ENCODE data around the gene ZW10. TPM values are rescaled to one million over a fixed set of nuclear protein-coding genes. Genes with fewer than 3 reads are reported as not detected.
"Not testable (repeated sequence)": the region's sequence is repeated elsewhere in the genome, so short reads cannot be mapped to it uniquely, and the experiment has no call there.

ZW10 gene
- total RNA-seq, 2 donors from 2014 or later, result 24.1 to 26.4 TPM

DNA sequence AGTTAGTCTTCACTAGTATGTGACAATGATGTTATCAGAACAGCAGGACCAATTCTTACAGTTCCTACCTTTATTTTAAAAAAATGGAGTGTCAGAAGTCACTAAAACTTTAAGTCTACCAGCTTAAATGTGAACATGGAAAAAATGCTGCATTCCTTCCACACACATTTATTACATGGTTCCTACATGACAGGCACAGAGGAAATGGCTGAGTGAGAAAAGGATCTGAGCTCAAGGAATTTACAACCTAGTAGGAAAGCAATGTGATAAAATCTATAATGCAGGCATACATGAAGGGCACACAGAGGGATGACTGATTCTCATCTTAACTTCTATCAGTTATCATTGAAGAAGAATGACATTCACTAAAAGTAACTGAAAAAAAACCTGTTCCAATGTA lies 29.1 kb upstream of the ZW10 start:
- no peaks in the 10 kb centered on the region for H3K9me3 ChIP-seq (ENCODE audit: control insufficient read depth, low read length)
- TF ChIP-seq, protein P1, sequence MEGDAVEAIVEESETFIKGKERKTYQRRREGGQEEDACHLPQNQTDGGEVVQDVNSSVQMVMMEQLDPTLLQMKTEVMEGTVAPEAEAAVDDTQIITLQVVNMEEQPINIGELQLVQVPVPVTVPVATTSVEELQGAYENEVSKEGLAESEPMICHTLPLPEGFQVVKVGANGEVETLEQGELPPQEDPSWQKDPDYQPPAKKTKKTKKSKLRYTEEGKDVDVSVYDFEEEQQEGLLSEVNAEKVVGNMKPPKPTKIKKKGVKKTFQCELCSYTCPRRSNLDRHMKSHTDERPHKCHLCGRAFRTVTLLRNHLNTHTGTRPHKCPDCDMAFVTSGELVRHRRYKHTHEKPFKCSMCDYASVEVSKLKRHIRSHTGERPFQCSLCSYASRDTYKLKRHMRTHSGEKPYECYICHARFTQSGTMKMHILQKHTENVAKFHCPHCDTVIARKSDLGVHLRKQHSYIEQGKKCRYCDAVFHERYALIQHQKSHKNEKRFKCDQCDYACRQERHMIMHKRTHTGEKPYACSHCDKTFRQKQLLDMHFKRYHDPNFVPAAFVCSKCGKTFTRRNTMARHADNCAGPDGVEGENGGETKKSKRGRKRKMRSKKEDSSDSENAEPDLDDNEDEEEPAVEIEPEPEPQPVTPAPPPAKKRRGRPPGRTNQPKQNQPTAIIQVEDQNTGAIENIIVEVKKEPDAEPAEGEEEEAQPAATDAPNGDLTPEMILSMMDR (conservative IDR thresholded peaks at IDR 0.05), result no peak
- no peaks in the 10 kb centered on the region for H3K27me3 Mint-ChIP-seq (ENCODE audit: insufficient read depth)
- H3K36me3 ChIP-seq (ENCODE audit: control insufficient read depth, insufficient read depth, low read length), result peaks cover 92% of the 10 kb centered on the region
- no peaks in the 10 kb centered on the region for H3K9me3 Mint-ChIP-seq
- no peaks in the 10 kb centered on the region for H3K4me1 Mint-ChIP-seq
- peaks cover 78% of the 10 kb centered on the region for H3K36me3 Mint-ChIP-seq (ENCODE audit: low read depth)
- H3K4me1 ChIP-seq (ENCODE audit: control insufficient read depth, insufficient read depth, low read length), result no peaks in the 10 kb centered on the region
- H3K9ac ChIP-seq (ENCODE audit: extremely low read depth, low read length, poor library complexity, severe bottlenecking), result no peak overlapping the region
- no peak overlapping the region for H3K27ac Mint-ChIP-seq
- DNase-seq, result no peak
- no peak overlapping the region for H3K27ac ChIP-seq (ENCODE audit: low read depth, low read length)
- H3K4me3 ChIP-seq (ENCODE audit: low read length), result no peak overlapping the region
- no peak overlapping the region for H3K4me3 Mint-ChIP-seq
- H3K27me3 ChIP-seq (ENCODE audit: control insufficient read depth, insufficient read depth, low read length, poor library complexity, severe bottlenecking), result no peaks in the 10 kb centered on the region

DNA sequence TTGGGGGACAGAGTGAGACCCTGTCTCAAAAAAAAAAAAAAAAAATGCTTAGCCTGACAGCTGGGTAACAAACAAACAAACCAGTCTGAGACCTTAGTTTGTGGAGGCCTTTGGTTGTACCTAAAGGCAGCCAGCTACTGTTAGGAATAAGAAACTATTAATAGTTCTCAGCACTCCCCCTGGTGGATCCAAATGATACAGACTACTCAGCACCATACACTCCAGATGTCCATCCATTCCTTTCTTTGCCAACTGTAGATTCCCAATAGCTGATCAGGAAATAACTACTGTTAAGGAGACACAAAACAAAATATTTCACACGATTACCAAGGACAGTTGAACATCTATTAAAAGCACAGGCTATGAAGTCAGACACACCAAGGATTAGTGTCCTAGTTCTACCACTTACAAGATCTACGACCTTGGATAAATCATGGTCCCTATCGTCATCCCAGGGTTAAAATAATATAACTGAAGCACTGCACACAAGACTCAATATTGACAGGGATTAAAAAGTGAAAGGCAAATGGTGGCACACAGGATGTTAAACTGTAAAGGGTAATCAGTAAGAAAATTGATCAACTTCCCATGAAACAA lies 23.3 kb upstream of the ZW10 start:
- H3K9me3 ChIP-seq (ENCODE audit: control insufficient read depth, low read length), result peaks cover 10% of the 10 kb centered on the region
- H3K9ac ChIP-seq (ENCODE audit: extremely low read depth, low read length, poor library complexity, severe bottlenecking), result no peak overlapping the region
- TF ChIP-seq, protein P1 (conservative IDR thresholded peaks at IDR 0.05), result peak; percentile 82
- peak; percentile 48 for DNase-seq
- H3K27ac ChIP-seq (ENCODE audit: low read depth, low read length), result no peak overlapping the region
- no peaks in the 10 kb centered on the region for H3K27me3 Mint-ChIP-seq (ENCODE audit: insufficient read depth)
- no peak overlapping the region for H3K27ac Mint-ChIP-seq
- H3K4me3 ChIP-seq (ENCODE audit: low read length), result no peak overlapping the region
- no peaks in the 10 kb centered on the region for H3K9me3 Mint-ChIP-seq
- WGBS, 2 experiments (ENCODE audit: insufficient coverage in 1 of 2, insufficient read length in 1 of 2), result 66 to 79% methylated on average over 2 to 3 of the region's 3 CpGs
- H3K27me3 ChIP-seq (ENCODE audit: control insufficient read depth, insufficient read depth, low read length, poor library complexity, severe bottlenecking), result no peaks in the 10 kb centered on the region
- H3K4me3 Mint-ChIP-seq, result no peak overlapping the region
- H3K4me1 Mint-ChIP-seq, result no peaks in the 10 kb centered on the region
- H3K36me3 Mint-ChIP-seq (ENCODE audit: low read depth), result peaks cover 41% of the 10 kb centered on the region
- no peaks in the 10 kb centered on the region for H3K4me1 ChIP-seq (ENCODE audit: control insufficient read depth, insufficient read depth, low read length)
- peaks cover 55% of the 10 kb centered on the region for H3K36me3 ChIP-seq (ENCODE audit: control insufficient read depth, insufficient read depth, low read length)

DNA sequence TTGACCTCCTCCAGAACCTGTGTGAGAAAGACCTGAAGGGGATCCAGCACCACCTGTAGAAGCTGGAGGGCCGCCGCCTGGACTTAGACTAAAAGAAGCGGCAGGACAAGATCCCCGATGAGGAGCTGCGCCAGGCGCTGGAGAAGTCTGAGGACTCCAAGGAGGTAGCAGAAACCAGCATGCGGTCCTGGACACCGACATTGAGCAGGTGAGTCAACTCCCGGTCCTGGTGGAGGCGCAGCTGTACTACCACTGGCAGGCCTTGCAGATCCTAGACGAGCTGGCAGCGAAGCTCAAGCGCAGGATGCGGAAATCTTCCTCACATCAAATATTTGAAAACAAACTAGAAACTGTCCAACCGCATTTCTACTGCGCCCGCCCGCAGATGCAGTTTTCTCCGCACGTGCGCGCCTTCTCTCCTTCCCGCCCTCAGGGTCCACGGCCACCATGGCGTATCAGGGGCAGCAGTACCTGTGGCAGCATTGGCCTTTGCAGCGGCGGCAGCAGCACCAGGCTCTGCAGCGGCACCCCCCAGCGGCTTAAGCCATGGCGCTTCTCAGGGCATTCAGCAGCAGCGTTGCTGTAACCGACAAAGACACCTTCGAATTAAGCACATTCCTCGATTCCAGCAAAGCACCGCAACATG lies 16.3 kb upstream of the ZW10 start:
- 94 to 98% methylated on average over 23 to 35 of the region's 35 CpGs for WGBS, 2 experiments (ENCODE audit: insufficient coverage in 1 of 2, insufficient read length in 1 of 2)
- Histone ChIP-seq H3K27ac (ENCODE audit: low read depth, low read length) (no peak overlapping the region), H3K4me3 (ENCODE audit: low read length) (no peak overlapping the region), H3K4me1 (ENCODE audit: control insufficient read depth, insufficient read depth, low read length) (no peaks in the 10 kb centered on the region), H3K27me3 (ENCODE audit: control insufficient read depth, insufficient read depth, low read length, poor library complexity, severe bottlenecking) (no peaks in the 10 kb centered on the region), H3K9ac (ENCODE audit: extremely low read depth, low read length, poor library complexity, severe bottlenecking) (no peak overlapping the region), H3K36me3 (ENCODE audit: control insufficient read depth, insufficient read depth, low read length) (no peaks in the 10 kb centered on the region), H3K9me3 (ENCODE audit: control insufficient read depth, low read length) (no peaks in the 10 kb centered on the region)
- TF ChIP-seq, protein P1 (conservative IDR thresholded peaks at IDR 0.05), result peak; percentile 14
- peaks cover 14% of the 10 kb centered on the region for H3K27me3 Mint-ChIP-seq (ENCODE audit: insufficient read depth)
- H3K27ac Mint-ChIP-seq, result no peak overlapping the region
- no peaks in the 10 kb centered on the region for H3K9me3 Mint-ChIP-seq
- no peaks in the 10 kb centered on the region for H3K36me3 Mint-ChIP-seq (ENCODE audit: low read depth)
- H3K4me1 Mint-ChIP-seq, result no peaks in the 10 kb centered on the region
- no peak overlapping the region for H3K4me3 Mint-ChIP-seq
- peak; percentile 46 for DNase-seq

DNA sequence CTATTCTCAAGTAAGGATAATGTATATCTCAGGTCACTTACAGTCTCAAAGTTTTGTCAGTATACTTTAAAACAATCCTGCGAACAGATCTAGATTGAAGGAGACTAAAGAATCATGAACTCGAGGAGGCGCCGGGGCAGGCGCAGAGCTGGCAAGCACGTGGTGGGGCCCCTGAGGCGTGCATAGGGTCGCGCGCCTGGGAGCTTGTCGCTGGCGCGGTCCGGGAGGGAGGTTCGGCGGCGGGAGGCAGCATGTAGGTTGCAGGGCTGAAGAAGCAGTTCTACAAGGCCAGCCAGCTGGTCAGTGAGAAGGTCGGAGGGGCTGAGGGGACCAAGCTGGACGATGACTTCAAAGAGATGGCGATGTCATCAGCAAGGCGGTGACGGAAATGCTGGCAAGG lies 15.5 kb upstream of the ZW10 start:
- H3K27me3 ChIP-seq (ENCODE audit: control insufficient read depth, insufficient read depth, low read length, poor library complexity, severe bottlenecking); H3K36me3 ChIP-seq (ENCODE audit: control insufficient read depth, insufficient read depth, low read length); H3K9me3 ChIP-seq (ENCODE audit: control insufficient read depth, low read length); H3K27ac Mint-ChIP-seq; H3K27ac ChIP-seq (ENCODE audit: low read depth, low read length); H3K9me3 Mint-ChIP-seq; H3K4me1 Mint-ChIP-seq; H3K4me1 ChIP-seq (ENCODE audit: control insufficient read depth, insufficient read depth, low read length); H3K4me3 Mint-ChIP-seq; DNase-seq; H3K9ac ChIP-seq (ENCODE audit: extremely low read depth, low read length, poor library complexity, severe bottlenecking); H3K36me3 Mint-ChIP-seq (ENCODE audit: low read depth); H3K4me3 ChIP-seq (ENCODE audit: low read length): not testable (repeated sequence)
- 87 to 95% methylated on average over 10 to 22 of the region's 22 CpGs for WGBS, 2 experiments (ENCODE audit: insufficient coverage in 1 of 2, insufficient read length in 1 of 2)
- peaks cover 20% of the 10 kb centered on the region for H3K27me3 Mint-ChIP-seq (ENCODE audit: insufficient read depth)

All from endodermal cell (in vitro differentiated cells).